Measurements from ENCODE around the gene PDZRN3.
"Not testable (repeated sequence)": the region's sequence is repeated elsewhere in the genome, so short reads cannot be mapped to it uniquely, and the experiment has no call there.

Gene PDZRN3

DNA sequence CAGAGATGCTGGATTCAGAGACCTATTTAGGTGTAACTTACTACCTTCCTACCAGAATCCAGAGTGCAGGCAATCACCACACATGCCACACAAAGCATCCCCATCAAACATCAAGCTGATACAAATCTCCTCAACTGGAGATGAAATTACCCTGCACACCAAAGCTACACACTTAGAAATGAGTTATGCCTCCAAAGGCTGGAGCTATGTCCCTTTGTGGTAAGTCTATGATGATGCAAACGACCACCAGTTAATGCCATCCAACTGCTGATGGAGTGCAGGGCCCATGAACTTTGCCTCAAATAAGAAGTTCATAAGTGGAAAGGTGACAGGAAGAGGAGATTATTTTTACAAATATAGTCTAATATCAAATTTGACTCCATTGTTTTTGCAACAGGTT, 38.1 kb downstream of the PDZRN3 start:
- DNase-seq (ENCODE audit: low spot score), result no peak

DNA sequence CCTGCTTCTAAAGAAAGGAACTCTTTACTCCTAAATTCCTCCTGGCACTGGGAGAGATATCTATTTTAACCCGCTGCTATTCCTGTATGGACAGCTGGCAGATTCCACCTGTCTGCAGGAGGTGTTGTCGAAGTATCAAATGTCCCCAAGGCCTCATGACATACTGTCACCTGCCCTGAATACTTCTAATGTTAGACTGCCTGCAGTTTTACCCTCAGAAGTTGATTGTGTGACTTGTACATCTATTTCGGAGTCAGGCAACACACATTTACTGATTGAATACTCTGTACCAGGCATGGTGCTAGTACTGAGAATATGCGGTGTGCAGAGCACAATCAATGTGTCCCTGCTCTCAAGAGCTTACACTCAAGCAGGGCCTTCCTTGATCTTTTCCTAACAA, 38.6 kb downstream of the PDZRN3 start:
- no peak for DNase-seq (ENCODE audit: low spot score)

DNA sequence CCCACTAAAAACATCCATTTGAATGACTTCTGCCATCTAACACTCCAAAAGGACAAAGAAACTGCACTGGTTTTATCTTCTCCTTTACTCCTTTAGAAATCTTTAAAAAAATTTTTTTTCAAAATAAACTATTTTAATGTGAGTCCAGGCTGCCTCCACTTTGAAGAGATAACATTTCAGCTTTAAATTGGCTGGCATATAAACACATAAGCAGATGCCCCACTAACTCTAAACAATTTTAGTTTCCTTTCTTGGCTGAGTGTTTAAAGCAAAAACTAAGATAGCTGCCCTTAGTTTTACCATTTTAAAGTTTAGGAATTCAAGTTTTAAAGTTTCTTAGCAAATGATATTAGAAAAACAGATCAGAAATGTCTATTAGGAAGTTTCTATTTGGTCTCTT, 39.9 kb downstream of the PDZRN3 start:
- DNase-seq (ENCODE audit: low spot score), result no peak

DNA sequence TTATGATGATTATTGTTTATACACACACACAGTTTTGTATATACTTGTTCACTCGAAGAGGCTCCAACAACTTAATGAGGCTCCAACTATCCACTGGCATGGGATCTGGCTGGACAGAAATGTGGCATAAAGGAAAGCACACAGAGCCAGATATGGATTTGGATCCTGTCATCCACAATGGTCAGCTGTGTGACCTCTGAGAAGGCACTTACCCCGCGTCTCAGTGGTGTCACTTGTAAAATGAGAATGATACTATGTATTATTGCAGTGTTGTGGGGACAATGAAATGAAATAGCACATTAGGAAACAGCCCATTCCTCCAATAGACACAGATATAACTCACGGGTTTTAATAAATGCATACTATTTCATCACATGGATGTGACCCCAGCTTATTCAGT, 42.2 kb downstream of the PDZRN3 start:
- no peak for DNase-seq (ENCODE audit: low spot score)

DNA sequence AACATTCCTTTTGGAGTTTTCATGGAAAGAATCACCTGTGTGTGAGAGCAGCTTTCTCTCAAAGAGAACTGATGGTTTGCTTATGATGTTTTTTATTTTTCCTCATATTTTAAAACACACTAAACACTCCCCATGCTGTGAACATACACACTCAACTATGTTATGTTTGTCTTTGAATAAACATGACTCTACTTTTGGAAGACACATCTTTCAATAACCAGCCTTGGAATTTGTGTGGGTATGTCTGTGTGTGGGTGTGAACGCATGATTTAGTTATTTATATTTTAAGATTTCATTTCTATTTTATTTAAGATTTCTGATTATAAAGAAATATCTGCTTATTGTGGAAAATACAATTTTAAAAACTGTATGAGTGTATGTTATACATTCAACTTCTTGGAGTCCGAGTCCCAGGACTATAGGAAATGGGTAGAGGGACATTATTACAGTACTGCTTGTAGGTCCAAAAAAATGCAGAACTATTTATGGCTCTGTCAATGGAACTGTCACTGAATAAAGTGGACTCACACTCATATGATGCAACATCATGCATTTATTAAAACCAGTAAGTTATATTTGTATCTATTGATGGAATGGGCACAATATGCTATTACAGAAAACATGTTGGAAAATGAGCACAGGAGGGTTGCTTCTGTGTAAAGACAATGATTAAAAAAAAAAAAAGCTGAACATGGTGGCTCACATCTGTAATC, 43.5 kb downstream of the PDZRN3 start:
- no peak for DNase-seq (ENCODE audit: low spot score)

DNA sequence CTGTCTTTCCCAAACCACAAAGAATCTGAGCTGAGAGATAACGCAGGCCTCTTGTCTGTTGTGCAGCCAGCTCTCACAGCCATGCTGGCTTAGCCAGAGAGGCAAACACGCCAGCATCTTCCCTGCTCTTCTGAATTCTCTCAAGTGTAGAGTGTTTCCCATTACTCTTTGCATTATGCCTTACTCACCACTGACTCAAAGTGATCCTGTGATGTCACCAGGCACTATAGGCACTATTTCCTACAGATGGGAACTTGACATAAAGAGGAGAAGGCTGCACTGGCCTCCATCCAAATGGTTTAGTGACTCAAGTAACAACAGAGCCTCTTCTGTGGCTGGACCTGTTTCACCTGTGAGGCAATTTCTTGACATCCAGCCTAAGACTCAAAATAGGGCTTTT, 44.4 kb downstream of the PDZRN3 start:
- no peak for DNase-seq (ENCODE audit: low spot score)

DNA sequence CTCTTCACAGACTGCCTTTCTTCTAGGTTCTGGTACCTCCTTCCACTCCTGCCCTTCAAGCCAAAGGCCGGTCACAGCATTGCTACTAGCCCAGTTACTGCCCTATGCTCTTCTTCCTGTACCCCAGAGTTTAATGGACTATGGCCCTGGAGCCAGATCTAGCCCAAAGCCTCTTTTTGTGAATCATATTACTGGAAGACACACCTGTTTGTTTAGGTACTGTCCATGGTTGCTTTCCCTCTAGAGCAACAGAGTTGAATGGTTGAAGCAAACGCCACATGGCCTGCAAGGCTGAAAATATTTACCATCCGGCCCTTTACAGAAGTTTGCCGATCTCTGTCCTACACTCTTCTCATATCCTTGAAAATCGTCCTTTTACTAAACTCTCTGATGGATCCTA, 47.0 kb downstream of the PDZRN3 start:
- DNase-seq (ENCODE audit: low spot score), result no peak

DNA sequence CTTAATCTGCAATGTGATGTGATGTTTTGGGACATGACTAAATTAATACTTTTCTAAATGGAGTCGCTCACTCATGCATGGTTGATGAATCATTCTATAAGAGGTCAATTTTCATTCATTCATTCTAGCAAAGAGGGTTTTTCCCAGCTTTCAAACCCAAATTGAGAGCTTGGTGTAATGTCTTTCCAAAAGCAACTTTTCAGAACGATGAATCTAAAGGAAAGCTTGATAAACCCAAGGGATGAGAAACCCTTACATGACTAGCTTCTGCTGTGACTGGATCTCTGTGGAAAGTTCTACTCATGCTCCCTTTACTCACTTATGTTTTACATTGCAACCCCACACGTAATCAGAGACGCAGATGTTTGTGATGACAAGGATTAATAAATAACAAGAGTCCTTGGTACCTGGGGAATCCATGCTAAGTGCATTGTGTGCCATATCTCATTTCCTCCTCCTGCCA, 47.7 kb downstream of the PDZRN3 start:
- no peak for DNase-seq (ENCODE audit: low spot score)

DNA sequence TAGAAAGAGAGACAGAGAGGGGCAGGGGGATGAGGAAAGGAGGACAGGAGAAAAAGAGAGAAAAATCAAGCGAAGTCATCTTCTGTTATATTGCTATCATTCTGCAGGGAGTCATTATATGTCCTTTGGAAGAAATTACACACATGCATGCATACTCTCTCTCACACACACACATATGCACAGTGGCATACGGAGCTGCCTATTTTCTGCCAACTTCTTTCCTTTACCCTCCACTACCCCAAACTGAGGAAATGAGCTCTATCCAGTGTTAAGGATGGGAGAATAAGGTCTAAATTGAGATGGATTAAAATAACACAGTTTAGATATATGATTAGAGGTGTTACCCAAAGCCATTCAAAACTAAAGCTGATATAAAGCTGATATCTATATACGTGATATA, 48.8 kb downstream of the PDZRN3 start:
- DNase-seq (ENCODE audit: low spot score), result no peak

DNA sequence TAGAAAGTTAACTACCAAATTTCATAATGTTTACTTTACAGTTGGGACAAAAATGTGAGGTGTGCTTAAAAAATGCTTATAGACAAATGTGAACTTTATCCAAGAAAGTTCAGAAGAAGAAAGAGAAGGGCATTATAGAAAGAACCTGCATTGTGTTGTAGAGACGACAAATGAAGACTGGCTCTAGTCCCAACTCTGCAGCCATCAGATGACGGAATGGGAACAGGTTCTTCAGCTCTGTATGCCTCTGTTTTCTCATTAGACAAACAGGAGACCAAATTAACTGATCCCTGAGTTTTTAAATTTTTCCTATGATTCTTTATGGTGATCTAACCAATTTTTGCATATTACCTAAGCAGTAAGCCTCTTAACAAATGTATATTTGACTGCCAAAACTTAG, 49.2 kb downstream of the PDZRN3 start:
- no peak for DNase-seq (ENCODE audit: low spot score)

DNA sequence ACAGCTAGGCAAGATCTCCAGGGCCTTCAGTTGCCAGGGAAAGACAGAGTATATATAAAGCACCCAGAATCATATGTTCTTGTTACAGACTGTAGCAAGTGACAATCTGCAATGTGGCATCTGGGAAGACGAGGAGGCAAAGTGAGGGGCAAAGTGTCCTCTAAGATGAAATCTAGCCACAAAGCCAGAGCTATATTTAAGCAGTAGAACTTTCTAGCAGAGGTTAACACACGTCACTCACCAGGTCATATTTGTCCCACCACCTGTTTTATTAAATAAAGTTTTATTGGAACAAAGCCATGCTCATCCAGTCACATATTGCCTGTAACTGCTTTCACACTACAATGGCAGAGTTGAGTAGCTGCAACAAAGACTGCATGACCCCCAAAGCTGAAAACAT, 51.5 kb downstream of the PDZRN3 start:
- no peak for DNase-seq (ENCODE audit: low spot score)

DNA sequence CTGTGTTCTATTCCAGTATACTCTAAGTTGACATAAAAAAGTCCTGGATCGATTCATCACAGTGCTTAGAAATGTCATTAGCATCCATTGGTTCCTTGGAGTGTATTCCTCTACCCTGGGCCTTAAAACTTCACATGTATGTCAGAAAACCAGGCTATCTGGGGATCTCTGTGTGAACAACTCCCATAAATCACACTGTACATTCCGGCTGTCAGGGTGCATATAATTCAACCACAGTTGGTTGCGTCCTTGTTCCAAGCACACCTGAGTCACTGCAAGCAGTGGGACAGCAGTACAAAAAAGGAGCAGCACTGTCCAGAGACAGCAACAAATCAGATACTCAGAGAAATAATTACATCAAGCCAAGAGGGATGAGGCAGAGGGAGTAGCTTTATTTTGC, 52.4 kb downstream of the PDZRN3 start:
- no peak for DNase-seq (ENCODE audit: low spot score)

DNA sequence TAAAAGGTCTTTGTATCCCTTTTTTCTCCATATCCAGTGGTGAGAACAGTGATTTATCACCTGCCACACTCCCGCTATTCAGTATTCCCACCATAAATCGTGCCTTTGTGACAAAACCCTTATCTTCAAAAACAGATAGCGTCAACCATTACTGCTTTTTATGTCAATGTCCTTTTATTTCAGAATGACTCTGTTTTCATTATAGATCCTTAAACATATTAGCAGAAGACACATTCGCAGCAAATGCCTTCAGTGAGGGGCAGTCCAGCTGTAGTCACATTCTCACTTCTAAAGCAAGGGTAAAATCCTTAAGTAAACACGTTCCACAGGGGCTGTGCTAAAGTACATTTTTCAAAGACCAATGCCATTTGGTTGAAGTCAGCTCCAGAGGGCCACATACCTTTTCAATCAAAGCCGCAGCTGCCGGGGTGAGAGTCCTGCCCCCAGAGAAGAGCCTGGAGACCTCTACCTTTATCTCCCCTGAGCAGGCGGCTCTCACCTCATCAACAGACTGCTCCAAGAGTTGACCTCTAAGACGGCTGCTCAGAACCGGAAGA, 53.4 kb downstream of the PDZRN3 start:
- DNase-seq (ENCODE audit: low spot score), result no peak

DNA sequence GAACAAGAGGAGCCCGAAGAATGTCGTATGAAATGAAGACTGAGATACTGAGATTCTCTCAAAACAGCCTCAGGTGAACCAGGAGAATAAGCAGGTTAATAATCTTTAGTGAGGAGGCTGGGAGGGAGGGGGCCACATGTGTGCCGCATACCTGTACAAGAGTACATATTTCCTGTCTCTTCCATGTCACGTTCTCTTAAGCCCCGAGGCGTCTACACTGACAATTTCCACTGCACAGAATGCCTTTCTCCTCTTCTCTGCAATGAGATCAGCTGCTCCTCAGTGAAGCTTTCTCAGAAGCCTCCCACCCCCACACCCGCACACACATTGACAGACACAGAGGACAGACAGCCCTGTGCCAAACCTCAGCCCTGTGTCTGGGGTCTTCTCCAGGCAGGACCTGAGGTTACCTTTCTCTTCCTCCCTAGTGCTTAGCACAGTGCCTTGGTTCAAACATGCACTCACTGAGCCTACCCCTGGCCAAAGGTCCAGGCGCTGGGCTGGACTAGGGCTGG, 55.4 kb downstream of the PDZRN3 start:
- no peak for DNase-seq (ENCODE audit: low spot score)

DNA sequence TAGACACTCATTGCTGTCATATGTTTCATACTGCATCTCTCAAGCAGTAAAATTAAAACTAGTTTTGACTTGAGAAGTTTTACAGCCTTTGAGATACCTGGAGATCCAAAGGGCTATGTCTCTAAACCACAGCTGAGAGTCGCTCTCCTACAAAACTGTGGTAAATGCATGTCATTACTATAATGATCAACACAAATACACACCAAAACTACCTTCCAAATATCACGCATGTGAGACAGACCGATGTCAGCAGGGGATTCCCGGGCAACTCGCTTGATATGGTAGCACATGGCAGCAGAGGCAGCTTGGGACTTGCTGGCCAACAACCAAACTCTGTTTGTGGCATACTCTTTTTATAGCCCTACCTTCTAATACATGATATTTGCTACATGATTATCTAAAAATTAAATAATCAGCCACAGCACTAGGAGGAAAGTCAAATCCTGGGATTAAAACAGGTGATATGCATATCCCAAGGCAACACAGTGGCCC, 56.3 kb downstream of the PDZRN3 start:
- no peak for DNase-seq (ENCODE audit: low spot score)

DNA sequence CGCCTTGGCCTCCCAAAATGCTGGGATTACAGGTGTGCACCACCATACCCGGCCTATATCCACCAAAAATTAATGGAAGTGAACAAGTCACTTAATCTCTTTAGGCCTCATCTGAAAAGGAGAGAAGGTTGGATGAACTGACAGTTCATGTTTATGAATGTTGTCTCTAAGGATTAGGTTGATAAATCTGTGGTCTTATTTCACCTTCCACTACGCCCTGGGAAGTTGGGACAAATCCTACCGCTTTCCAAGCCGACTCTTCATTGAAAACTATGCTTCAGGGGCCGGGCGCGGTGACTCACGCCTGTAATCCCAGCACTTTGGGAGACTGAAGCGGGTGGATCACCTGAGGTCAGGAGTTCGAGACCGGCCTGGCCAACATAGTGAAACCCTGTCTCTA, 59.4 kb downstream of the PDZRN3 start:
- DNase-seq (ENCODE audit: low spot score), result not testable (repeated sequence)

DNA sequence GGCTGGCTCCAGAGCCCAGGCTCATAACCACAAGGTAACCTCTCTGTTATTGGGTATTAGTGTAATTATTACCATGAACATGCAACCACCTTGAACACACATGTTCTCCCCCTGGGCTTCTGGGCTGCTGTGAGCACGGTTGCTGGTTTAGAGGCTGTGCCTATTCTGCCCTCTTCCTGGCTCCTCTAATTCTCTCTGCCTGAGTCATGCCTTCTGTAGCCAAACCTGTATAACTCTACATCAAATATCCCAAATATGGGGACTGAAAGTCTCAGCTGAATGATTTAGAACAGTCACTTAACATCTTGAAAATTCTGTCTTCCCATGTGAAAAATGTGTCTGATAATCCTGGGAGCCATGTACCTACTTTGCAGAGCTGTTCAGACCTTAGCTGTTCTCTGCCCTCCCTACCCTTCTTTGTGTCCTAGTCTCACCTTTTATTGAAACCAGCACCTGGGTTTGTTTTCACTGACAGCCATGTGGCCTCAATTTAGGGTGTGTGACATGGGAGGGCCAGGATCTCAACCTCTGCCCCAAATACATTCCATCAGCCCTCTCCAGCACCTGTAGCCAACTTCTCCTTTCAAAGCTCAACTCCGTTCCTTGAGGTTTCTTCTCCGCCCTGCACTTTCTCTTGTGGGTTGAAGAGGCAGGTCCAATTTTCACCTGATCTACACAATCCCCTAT, 60.7 kb downstream of the PDZRN3 start:
- no peak for DNase-seq (ENCODE audit: low spot score)

DNA sequence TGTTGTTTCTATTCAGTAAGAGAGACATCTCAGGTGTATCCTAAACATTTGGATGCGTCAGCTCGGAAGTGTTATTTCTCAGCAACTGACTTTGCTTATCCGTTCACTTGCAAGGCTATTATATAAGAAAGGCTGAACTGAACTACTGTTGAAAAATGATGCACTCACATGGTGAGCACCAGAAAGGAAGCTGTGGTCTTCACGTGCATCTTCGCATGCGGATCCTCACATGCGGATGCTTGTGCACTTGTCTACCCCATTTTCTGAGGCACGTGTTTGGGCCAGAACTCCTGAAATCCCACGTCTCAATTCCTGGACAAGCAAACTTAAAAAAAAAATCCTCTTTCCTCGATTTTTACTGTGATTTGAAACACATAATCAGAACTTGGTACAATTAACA, 63.2 kb downstream of the PDZRN3 start:
- no peak for DNase-seq (ENCODE audit: low spot score)

DNA sequence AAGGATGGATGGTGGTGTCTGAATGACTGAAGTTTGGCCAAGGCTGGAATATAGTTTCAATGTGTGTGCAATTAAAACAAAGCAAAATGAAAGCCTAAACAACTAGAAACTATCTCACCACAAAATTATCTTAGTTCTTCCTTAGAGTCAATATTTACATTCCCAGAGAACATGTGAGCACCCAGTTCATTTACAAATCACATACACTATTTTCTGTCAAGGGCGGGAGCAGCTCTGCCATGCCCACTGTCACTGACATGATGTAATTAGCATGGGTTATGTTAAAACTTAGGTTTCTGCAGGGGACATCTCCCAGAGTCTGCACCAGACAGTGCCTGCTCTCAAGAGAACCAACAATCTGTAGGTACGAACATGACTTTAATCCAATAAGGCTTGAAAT, 65.0 kb downstream of the PDZRN3 start:
- no peak for DNase-seq (ENCODE audit: low spot score)

DNA sequence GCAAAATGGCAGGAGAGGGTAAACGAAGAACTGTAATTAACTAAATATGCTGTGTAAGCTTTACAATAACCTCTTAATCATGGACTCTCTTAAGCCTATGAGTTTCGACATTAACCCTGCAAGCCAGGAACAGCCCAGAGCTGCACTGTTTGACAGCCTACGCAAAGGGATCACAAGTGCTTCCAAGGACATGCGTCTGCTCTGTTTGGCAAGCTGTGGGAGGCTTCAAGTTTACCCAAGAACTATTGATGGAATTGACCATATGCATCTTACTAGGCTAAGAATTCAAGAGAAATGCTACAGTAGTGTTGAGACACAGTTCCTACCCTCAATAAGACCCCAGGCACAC, 66.0 kb downstream of the PDZRN3 start:
- DNase-seq (ENCODE audit: low spot score), result no peak

DNA sequence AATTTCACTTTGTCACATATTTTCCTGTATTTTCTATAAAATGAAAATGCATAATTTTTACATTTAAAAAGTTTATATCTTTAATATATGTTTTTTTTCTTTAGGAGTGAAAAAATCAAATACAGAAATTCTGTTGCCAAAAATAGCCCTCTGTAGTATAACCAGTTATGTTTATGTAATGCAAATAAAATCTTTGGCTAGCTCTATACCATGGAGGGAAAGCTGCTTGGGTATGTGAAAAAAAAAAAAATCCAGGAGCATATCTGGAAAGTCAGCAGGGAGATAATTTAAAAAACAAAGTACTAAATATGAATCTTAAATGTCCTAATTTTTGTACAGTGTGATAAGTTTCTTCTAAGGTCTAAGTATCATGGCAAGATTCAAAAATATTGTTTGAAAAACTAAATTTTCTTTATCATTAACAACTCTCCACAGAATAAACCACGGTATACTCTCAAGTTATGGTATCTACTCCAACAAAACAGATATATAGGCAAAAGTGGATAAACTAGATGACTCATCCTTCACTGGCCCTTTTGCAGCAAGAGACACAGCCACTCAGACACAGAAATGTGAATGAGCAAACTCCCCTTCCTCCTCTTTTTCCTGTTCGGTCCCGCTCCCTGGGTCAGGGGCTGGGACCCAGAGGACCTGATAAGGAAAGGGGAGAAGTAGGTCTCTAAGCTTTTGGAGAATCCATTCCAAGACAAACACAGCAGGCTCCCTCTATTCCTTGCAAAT, 66.6 kb downstream of the PDZRN3 start:
- no peak for DNase-seq (ENCODE audit: low spot score)

DNA sequence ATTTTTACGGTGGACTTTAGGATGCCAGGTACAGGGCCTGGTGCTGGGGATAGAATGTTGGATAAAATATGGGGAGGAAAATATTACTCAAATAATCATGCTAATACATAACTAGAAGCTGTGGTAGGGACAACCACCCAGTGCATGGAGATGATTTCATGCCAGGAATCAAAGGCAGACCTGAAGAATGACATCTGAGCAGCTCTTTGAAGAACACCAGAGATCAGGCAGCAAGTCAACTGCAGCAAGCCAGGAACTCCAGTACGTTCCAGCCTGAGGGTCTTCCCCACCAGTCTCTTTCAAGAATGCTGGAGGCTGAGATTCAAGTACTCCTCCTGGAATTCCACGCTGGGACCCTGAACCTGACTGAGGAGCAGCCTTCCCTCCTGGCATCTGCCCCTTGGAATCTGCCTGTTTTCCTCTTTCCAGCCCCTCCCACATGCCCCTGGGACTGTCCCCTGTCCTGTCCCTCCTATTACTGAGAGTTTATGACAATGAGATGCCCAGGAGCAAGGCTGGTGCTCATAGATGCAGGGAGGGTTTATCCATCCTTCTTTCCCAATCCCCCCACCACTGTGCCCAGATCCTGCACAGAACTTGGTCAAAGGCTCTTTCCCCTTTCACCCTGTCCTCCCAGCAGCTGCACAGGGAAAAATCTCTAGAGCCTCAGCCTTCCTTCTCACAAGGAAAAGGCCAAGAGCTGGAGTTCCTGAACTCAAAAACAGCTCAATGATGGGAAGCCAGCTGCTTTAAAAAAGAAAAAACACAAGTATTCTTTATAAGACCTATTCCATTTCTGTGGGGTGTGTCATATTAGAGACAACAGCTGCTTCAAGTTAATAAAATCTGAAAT, 68.0 kb downstream of the PDZRN3 start:
- DNase-seq (ENCODE audit: low spot score), result no peak
